Parathyroid adenoma (tissue), 2 donors: ENCODE results near the gene RAD50.

Experiments
- H2AFZ ChIP-seq: fragments of 300-600 bp; sonication (generic); one replicate; pipeline ENCODE4 v1.7.0; 2017; ENCODE audit warnings: antibody characterized with exemption, mild to moderate bottlenecking
- H3K27ac ChIP-seq: fragments of 300-600 bp; sonication (generic); one replicate; pipeline ENCODE4 v1.7.0; 2017
- H3K27me3 ChIP-seq: fragments of 300-600 bp; sonication (generic); one replicate; pipeline ENCODE4 v1.7.0; 2017; ENCODE audit warnings: low read length; ENCODE audit not compliant: control insufficient read depth, insufficient read depth
- H3K36me3 ChIP-seq: fragments of 300-600 bp; sonication (generic); one replicate; pipeline ENCODE4 v1.7.0; 2017; ENCODE audit warnings: low read length; ENCODE audit not compliant: control insufficient read depth, insufficient read depth
- H3K4me1 ChIP-seq: fragments of 300-600 bp; sonication (generic); one replicate; pipeline ENCODE4 v1.7.0; 2017; ENCODE audit warnings: control low read depth
- H3K4me2 ChIP-seq: fragments of 300-600 bp; sonication (generic); one replicate; pipeline ENCODE4 v1.7.0; 2017; ENCODE audit warnings: low read length
- H3K4me3 ChIP-seq: fragments of 300-600 bp; sonication (generic); one replicate; pipeline ENCODE4 v1.7.0; 2017; ENCODE audit warnings: low read depth, low read length
- H3K79me2 ChIP-seq: fragments of 300-600 bp; sonication (generic); one replicate; pipeline ENCODE4 v1.7.0; 2017; ENCODE audit warnings: control low read depth
- H3K9ac ChIP-seq: fragments of 300-600 bp; sonication (generic); one replicate; pipeline ENCODE4 v1.7.0; 2017; ENCODE audit warnings: mild to moderate bottlenecking
- H3K9me3 ChIP-seq: fragments of 300-600 bp; sonication (generic); one replicate; pipeline ENCODE4 v1.7.0; 2017; ENCODE audit warnings: low read length; ENCODE audit not compliant: control insufficient read depth
- CTCF ChIP-seq: fragments of 300-600 bp; sonication (generic); IDR thresholded peaks from one replicate; pipeline ENCODE4 v1.7.0; 2017; ENCODE audit warnings: antibody characterized with exemption, mild to moderate bottlenecking
- donor health status: primary hyperparathyroidism.

The RAD50 gene

GRCh38 chr5:132662925-132663770 lies 106.4 kb downstream of the RAD50 start:
- no peak for TF ChIP-seq CTCF
- Histone ChIP-seq H3K36me3 (no peaks in the 10 kb centered on the region), H3K9ac (no peak overlapping the region), H3K9me3 (no peaks in the 10 kb centered on the region), H3K4me1 (no peaks in the 10 kb centered on the region), H3K79me2 (no peaks in the 10 kb centered on the region), H3K4me3 (no peak overlapping the region), H3K4me2 (no peak overlapping the region), H2AFZ (no peak overlapping the region), H3K27ac (no peak overlapping the region), H3K27me3 (no peaks in the 10 kb centered on the region)

- TF ChIP-seq CTCF: no peak
- Histone ChIP-seq H3K27ac (no peak overlapping the region), H3K79me2 (no peaks in the 10 kb centered on the region)
These were observed 107.3 kb downstream of the RAD50 start for GRCh38 chr5:132663771-132664695.

GRCh38 chr5:132664696-132665209 lies 108.0 kb downstream of the RAD50 start:
- TF ChIP-seq CTCF: no peak
- Histone ChIP-seq H3K4me2 (no peak overlapping the region), H3K4me1 (no peaks in the 10 kb centered on the region), H3K79me2 (no peaks in the 10 kb centered on the region), H3K9me3 (no peaks in the 10 kb centered on the region), H3K27me3 (no peaks in the 10 kb centered on the region), H3K9ac (no peak overlapping the region), H3K4me3 (no peak overlapping the region), H3K36me3 (no peaks in the 10 kb centered on the region), H2AFZ (no peak overlapping the region), H3K27ac (no peak overlapping the region)

More at GRCh38 chr5:132663771-132664695, 107.3 kb downstream of the RAD50 start:
- Histone ChIP-seq H3K27me3 (no peaks in the 10 kb centered on the region), H3K9ac (no peak overlapping the region), H3K4me3 (no peak overlapping the region), H3K4me2 (no peak overlapping the region), H2AFZ (no peak overlapping the region), H3K4me1 (no peaks in the 10 kb centered on the region), H3K9me3 (no peaks in the 10 kb centered on the region), H3K36me3 (no peaks in the 10 kb centered on the region)

GRCh38 chr5:132665574-132666080 lies 108.8 kb downstream of the RAD50 start:
- H3K4me3 ChIP-seq: no peak overlapping the region
- H3K27ac ChIP-seq: no peak overlapping the region
- H2AFZ ChIP-seq: no peak overlapping the region
- no peaks in the 10 kb centered on the region for H3K79me2 ChIP-seq
- no peak overlapping the region for H3K4me2 ChIP-seq
- TF ChIP-seq CTCF: no peak
- no peaks in the 10 kb centered on the region for H3K9me3 ChIP-seq
- H3K9ac ChIP-seq: no peak overlapping the region
- H3K4me1 ChIP-seq: no peaks in the 10 kb centered on the region
- H3K27me3 ChIP-seq: no peaks in the 10 kb centered on the region
- H3K36me3 ChIP-seq: no peaks in the 10 kb centered on the region
